Nephron progenitor cell (in vitro differentiated cells): ENCODE measurements around the gene LOC101059915.

Experiments used
- DNase-seq: peaks from one replicate; pipeline ENCODE4 v3.0.0; 2021
- H3K27ac Mint-ChIP-seq: 2 replicates; pipeline ENCODE4 v1.8.0; 2021; ENCODE audit warnings: mild to moderate bottlenecking, moderate library complexity, mixed read lengths
- H3K27me3 Mint-ChIP-seq: 2 replicates; pipeline ENCODE4 v1.8.0; 2021; ENCODE audit warnings: mild to moderate bottlenecking, low read depth, mixed read lengths; ENCODE audit not compliant: poor library complexity
- H3K36me3 Mint-ChIP-seq: 2 replicates; pipeline ENCODE4 v1.8.0; 2021; ENCODE audit warnings: low read depth, mixed read lengths
- H3K4me1 Mint-ChIP-seq: 2 replicates; pipeline ENCODE4 v1.8.0; 2021; ENCODE audit warnings: mixed read lengths
- H3K4me3 Mint-ChIP-seq: 2 replicates; pipeline ENCODE4 v1.8.0; 2021; ENCODE audit warnings: mild to moderate bottlenecking, moderate library complexity, mixed read lengths
- H3K9me3 Mint-ChIP-seq: 2 replicates; pipeline ENCODE4 v1.8.0; 2021; ENCODE audit warnings: mild to moderate bottlenecking, moderate library complexity, mixed read lengths
- TF ChIP-seq, protein P1 (sequence below): fragments of 200-600 bp; sonication (generic); IDR thresholded peaks from 2 replicates; pipeline ENCODE4 v1.5.0; 2021; ENCODE audit warnings: antibody characterized with exemption

Gene LOC101059915

DNA sequence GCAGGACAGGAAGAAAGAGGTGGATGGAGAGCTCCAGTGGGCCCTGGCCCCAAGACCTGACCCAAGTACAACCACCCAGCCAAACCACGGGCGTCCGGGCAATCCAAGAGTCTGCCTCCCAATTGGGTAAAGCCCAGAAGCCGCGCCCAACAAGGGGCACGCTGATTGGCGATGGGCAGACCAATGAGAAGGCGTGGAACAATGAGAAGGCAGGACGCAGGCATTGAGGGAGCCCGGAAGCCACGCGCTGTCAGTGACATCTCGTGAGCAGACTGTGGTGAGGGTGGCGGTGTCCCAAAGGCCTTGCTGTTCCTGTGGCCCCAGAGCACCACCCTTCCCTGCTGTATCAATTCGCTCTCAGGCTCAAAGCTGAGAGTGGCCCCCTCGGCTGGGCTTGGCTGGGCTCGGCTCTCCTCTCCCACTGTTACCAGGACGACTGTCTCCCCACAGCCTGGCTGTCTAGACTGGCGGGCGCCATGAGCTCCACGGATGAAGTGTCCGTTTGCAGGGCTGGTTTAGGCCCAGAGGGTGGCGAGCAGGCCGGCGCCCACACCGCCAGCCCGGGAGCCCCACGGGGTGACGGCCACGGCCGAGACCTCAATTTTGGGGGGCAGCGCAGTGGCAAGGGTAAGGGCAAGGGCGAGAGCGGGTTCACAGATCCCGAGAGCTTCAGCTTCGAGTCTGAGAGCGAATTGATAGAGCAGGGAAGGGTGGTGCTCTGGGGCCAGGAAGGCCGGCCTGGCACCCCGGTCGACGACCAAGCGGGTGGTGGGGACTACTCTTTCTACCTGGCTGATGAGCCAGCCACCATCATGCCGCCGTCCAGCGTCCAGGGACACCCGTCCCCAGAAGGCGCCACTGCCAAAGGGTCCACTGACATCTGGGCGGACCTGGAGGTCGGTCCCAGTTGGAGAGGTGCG lies at the start of gene LOC101059915:
TSS of gene LOC101059915 (plus strand) at position 219 of the 920 bp plus-strand sequence.
- H3K4me3 Mint-ChIP-seq: no peak within 1 kb of the TSS
- H3K36me3 Mint-ChIP-seq: no peaks in the 10 kb centered on the region
- H3K27ac Mint-ChIP-seq: no peak within 1 kb of the TSS
- DNase-seq: no peak
- peaks cover 44% of the 10 kb centered on the region for H3K9me3 Mint-ChIP-seq
- no peaks in the 10 kb centered on the region for H3K4me1 Mint-ChIP-seq
- TF ChIP-seq, protein P1, sequence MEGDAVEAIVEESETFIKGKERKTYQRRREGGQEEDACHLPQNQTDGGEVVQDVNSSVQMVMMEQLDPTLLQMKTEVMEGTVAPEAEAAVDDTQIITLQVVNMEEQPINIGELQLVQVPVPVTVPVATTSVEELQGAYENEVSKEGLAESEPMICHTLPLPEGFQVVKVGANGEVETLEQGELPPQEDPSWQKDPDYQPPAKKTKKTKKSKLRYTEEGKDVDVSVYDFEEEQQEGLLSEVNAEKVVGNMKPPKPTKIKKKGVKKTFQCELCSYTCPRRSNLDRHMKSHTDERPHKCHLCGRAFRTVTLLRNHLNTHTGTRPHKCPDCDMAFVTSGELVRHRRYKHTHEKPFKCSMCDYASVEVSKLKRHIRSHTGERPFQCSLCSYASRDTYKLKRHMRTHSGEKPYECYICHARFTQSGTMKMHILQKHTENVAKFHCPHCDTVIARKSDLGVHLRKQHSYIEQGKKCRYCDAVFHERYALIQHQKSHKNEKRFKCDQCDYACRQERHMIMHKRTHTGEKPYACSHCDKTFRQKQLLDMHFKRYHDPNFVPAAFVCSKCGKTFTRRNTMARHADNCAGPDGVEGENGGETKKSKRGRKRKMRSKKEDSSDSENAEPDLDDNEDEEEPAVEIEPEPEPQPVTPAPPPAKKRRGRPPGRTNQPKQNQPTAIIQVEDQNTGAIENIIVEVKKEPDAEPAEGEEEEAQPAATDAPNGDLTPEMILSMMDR: no peak
- H3K27me3 Mint-ChIP-seq: peaks cover 15% of the 10 kb centered on the region

- peaks cover 11% of the 10 kb centered on the region for H3K4me1 Mint-ChIP-seq
- peaks cover 10% of the 10 kb centered on the region for H3K36me3 Mint-ChIP-seq
- no peaks in the 10 kb centered on the region for H3K27me3 Mint-ChIP-seq
- DNase-seq: no peak
- TF ChIP-seq, protein P1: no peak
- H3K4me3 Mint-ChIP-seq: no peak overlapping the region
- H3K27ac Mint-ChIP-seq: no peak overlapping the region
- H3K9me3 Mint-ChIP-seq: peaks cover 70% of the 10 kb centered on the region
Measured at GRCh38 chrX:71617742-71618141, 49.6 kb upstream of the LOC101059915 start.

DNA sequence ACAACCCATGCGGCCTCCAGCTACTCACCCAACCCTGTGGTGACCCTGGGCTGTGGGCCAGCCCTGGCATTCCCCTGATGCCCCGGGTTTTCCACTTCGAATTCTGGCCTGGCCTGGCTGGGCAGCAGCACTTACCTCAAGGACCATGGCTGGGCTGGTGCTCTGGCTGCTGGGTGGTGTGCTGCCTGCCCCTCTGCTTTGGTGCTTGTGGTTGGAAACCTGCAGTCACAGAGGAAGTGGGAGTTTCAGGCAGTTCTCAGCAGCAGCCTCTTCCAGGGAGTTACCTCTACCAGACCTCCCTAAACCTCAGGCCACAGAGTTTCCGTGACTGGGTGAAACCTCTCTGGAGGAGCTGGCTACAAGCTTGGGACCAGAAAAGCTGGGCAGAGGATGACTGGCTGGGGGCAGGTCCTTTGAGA lies 49.0 kb upstream of the LOC101059915 start, which contains the start of gene CXCR3:
TSS of gene CXCR3 (minus strand) at position 209 of the 419 bp plus-strand sequence. CDS start at position 147, 62 bp downstream.
- Mint-ChIP-seq H3K9me3 (peaks cover 66% of the 10 kb centered on the region), H3K4me1 (peaks cover 13% of the 10 kb centered on the region), H3K27me3 (no peaks in the 10 kb centered on the region), H3K36me3 (peaks cover 5% of the 10 kb centered on the region), H3K27ac (no peak within 1 kb of the TSS), H3K4me3 (no peak within 1 kb of the TSS)
- DNase-seq: no peak
- TF ChIP-seq, protein P1: no peak

DNA sequence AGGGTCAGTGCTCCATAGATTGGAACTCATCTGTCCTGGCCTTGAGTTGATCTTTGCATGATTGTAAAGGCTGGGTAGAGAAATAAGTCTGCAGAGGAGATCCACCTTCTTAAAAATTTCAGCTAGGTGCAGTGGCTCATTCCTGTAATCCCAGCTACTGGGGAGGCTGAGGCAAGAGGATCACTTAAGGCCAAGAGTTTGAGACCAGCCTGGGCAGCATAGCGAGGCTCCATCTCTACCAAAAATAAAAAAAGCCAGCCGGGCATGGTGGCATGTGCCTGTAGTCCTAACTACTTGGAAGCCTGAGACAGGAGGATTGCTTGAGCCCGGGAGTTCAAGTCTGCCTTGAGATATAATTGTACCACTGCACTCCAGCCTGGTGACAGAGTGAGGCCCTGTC lies 48.6 kb upstream of the LOC101059915 start:
- no peak for DNase-seq
- Mint-ChIP-seq H3K4me3 (no peak overlapping the region), H3K27ac (no peak overlapping the region), H3K9me3 (peaks cover 65% of the 10 kb centered on the region), H3K27me3 (no peaks in the 10 kb centered on the region), H3K4me1 (peaks cover 13% of the 10 kb centered on the region), H3K36me3 (no peaks in the 10 kb centered on the region)
- TF ChIP-seq, protein P1: no peak

- Mint-ChIP-seq H3K27me3 (no peaks in the 10 kb centered on the region), H3K27ac (no peak overlapping the region), H3K4me3 (no peak overlapping the region), H3K4me1 (peaks cover 13% of the 10 kb centered on the region), H3K36me3 (no peaks in the 10 kb centered on the region), H3K9me3 (peaks cover 66% of the 10 kb centered on the region)
- TF ChIP-seq, protein P1: no peak
- no peak for DNase-seq
Measured at GRCh38 chrX:71619193-71619592, 48.2 kb upstream of the LOC101059915 start.
